Activated T-cell treated with anti-CD3 and anti-CD28 coated beads for 24 hours (primary cell): ENCODE results near the gene CLEC4F.
A peak's percentile ranks its signal among the peaks of the same experiment; 100 is the strongest.

ENCODE experiments used
- DNase-seq: peaks from one replicate; pipeline ENCODE4 v3.0.0-alpha.2; 2020; ENCODE audit warnings: low read depth

The CLEC4F gene

GRCh38 chr2:70785137-70785911 is 35.1 kb downstream of the CLEC4F start:
- DNase-seq = peak; percentile 20

DNA sequence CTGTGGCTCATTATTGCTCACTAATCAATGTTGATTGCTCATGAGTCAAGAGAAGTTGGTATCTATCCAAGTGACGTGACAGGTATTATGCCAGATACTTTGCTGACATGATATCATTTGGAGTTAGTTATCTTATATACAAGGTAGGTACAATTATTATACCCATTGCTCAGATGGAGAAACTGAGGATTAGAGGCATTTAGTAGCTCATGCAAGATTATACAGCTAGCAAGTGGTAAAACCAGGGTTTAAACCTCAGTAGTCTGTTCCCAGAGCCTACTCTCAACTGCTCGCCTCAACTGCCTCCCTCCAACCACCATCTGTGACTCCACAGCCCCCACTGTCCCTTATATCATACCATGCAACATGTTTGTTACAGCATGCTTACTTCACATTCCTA is 36.1 kb downstream of the CLEC4F start:
- no peak for DNase-seq

- DNase-seq = no peak
Measured at GRCh38 chr2:70779911-70780545, 40.4 kb downstream of the CLEC4F start.

- DNase-seq = no peak
Measured at GRCh38 chr2:70779491-70779890, 40.9 kb downstream of the CLEC4F start.

DNA sequence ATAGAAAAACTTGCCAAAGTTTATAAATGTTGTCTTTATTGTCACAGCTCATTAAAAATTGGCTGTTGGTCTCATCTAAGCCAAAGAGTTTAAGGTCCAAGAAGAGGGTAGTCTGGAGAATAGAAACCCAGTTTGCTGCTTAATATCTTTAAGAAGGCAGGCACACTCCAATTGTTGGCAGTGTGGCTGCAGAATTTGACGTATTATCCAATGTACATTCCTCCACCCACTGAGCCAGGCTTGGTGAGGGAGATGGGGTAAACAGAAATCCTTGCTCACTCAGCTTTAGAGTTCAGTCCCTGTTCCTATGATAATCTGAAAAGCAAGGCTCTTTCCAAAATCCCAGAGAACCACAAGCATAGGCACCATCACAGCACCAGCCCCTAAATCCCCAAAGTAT is 41.7 kb downstream of the CLEC4F start:
- DNase-seq = no peak

DNA sequence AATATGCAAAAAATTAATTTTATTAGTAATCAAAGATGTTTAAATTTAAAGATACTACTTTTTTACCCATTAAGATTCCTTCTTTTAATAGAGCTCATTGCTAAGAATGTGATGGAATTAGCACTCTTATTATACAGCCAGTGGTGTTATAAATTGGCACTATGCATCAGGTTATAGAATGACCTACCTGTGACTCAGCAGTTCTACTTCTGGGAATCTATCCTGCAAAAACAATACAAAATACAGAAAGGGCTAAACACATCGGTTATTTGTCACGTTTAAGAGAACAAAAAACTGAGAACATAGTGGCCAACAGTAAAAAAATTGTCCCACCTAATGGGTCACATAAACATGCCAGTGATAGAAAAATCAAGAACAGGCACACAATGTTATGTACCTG is 42.9 kb downstream of the CLEC4F start:
- DNase-seq = no peak

- no peak for DNase-seq
Measured at GRCh38 chr2:70776266-70776665, 44.1 kb downstream of the CLEC4F start.

- no peak for DNase-seq
Measured at GRCh38 chr2:70775141-70775540, 45.3 kb downstream of the CLEC4F start.

DNA sequence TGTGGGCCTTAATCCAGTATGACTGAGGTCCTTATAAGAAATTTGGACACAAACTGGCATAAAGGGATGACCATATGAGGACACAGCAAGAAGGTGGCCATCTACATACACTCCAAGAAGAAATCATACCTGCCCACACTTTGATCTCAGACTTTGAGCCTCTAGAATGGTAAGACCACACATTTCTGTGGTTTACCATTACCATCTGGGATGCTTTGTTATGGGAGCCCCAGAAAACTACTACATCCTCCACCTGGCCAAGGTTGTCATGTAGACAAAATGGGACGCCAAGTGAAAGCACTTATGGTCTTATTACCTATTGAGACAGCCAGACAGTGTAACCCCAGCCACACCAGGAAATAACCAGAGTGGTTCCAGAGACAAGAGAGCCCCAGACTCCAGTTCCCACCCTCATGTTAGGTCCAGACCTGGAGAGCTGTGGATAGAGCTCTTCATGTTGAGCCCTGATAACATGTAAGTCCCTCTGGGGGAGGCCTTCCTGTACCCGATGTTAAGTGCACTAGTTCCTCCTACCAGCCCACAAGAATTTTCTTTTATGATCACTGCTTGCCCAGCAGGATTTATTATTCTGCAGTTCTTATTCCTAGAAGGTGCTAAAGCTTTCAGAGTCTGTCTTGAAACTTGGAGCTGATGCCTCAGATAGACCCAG is 47.8 kb downstream of the CLEC4F start:
- DNase-seq = no peak

DNA sequence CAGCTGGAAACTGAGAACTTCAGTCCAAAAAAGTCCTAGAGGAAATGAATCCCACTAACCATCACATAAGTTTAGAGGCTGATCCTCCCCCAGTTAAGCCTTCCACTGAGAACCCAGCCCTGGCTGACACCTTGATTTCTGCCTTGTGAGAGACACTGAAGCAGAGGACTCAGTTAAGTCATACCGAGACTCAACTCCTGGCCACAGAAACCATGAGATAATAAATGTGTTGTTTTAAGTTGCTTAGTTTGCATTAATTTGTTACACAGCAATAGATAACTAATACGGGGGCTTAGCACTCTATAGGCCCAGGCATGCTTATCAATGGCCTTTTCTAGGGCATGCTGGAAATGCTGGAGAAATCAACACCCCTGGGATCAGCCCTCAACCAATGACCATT is 49.0 kb downstream of the CLEC4F start:
- no peak for DNase-seq

DNA sequence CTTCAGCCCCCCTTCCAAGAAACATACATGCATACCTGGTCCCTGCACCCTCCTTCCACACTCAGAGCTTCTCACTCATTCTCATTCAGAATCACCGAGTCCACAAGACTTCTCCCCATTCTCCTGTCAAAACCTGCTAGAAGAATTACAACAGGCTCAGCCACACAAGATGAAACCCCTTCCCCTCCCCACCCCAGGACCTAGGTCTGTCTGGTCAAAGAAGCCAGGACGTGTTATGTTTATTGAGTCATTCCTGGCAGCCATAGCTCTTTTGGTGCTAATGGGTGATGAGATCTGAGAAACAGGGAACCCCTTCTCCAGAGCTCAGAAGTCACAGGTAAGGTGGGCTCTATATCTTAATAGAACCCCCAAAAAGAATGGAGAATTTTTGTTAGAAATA is 50.9 kb downstream of the CLEC4F start:
- DNase-seq = no peak

DNA sequence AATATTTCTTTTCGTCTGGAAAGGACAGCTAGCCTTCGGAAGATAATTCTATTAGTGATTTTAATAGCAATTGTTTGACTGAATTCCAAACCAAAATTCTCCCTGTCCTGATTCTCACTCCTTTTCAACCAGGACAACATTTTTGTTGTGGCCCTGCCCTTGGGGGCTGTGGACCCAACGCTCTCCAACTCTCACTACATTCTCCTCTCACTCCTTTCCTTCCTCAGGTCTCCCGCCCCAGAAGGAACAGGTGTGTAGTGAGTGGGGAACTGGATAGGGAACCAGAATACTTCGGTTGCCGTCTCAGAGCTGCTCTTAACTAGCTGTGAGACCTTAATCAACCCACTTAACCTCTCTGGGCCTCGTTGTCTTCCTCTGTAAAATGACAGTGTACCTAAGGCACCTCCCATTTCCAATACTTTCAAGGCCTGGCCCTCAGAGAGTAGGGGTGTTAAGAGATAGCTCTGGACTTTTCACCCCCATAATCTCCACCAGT is 51.8 kb downstream of the CLEC4F start:
- no peak for DNase-seq

GRCh38 chr2:70767699-70768589 is 52.5 kb downstream of the CLEC4F start, which contains the start of gene ADD2:
TSS of gene ADD2 (minus strand) at chr2:70768200. CDS start at chr2:70706408, 61,792 bp downstream.
- peak; percentile 30 for DNase-seq

DNA sequence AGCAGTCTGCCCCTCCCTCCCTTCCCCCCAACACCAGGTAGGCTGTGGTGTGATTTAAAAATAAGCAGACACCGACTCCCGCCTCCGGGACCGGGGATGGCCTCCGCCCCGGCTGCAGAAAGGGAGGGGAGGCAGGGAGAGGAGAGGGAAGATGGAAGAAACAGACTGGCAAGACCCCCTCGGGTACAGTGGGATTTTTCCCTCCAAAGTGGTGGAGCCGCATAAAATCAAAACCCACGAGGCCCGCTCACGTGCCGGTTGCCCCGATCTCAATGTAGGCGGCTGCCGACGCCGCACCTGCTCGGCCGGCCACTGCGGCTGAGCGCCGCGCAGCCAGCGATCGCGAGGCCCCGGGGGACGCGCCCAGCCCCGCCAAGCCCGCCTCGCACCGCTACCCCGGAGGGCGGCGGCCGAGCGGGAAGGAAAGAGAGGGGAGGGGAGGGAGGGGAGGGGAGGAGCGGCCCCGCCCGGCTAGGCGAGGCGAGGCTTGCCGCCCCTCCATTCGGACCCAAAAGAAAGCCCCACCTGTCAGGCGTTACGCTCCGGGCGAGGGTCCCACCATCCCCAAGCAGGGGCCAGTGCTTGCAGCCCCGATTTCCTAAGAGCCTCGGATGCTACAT is 53.2 kb downstream of the CLEC4F start:
- no peak for DNase-seq

- DNase-seq = no peak
Measured at GRCh38 chr2:70766357-70767078, 53.9 kb downstream of the CLEC4F start.

- no peak for DNase-seq
Measured at GRCh38 chr2:70765507-70765906, 54.9 kb downstream of the CLEC4F start.

DNA sequence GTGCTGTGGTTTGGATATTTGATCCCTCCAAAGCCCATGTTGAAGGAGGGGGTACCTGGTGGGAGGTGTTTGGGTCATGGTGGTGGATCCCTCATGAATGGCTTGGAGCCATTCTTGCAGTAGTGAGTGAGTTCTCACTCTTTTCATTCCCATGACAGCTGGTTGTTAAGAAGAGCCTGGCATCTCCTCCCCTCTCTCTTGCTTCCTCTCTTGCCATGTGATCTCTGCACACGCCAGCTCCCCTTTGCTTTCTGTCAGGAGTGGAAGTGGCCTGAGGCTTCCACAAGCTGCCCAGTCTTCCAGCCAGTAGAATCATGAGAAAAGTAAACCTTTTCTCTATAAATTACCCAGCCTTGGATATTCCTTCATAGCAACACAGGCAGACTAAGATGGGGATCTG is 61.0 kb downstream of the CLEC4F start:
- no peak for DNase-seq
